DMS53 (cell line): ENCODE results near the gene IGSF3.
"Not testable (repeated sequence)": the region's sequence is repeated elsewhere in the genome, so short reads cannot be mapped to it uniquely, and the experiment has no call there.

ENCODE experiments used
- DNase-seq: peaks from one replicate; lab custom pipeline; 2025; lab: John Stamatoyannopoulos, UW

IGSF3 gene

GRCh38 chr1:116574581-116575291 is 92.8 kb downstream of the IGSF3 start:
- peak; percentile 52 for DNase-seq

- no peak for DNase-seq
These were observed 94.0 kb downstream of the IGSF3 start for GRCh38 chr1:116573431-116574095.

- DNase-seq, result no peak
These were observed 94.6 kb downstream of the IGSF3 start for GRCh38 chr1:116572771-116573430.

GRCh38 chr1:116572099-116572498 is 95.4 kb downstream of the IGSF3 start:
- no peak for DNase-seq

DNA sequence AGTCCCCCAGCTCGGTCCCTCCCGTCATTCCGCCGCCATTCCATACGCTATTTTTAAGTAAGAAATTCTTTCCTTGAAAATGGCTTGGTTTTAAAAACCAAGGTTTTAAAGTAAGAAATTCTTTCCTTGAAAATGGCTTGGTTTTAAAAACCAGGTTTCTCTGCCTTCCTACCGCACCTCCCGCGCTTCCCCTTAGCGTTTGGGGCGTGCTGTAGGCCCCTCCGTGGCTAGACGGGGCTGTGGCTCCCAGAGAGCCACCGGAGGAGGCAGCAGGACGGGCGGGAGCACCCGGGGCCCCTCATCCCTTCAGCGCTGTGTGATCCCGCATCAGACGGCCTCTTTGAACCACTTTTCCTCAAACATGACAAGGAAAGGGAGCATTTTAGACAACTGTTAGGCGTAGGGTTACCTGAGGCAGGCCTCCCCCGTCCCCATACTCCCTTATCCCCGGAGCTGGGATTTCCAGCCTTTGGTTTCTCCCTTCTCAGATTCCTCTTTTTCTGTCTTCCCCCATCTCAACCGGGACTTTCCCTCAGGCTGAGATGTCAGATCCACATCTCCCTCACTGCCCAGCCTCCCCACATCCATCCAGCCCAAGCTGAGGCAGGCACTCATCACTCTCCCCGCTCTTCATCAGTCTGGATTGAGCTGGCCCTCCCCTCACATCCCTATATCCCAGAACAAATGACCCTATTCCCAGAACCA is 96.2 kb downstream of the IGSF3 start:
- peak; percentile 33 for DNase-seq

GRCh38 chr1:116570358-116571214 is 96.9 kb downstream of the IGSF3 start, which contains the start of gene CD58:
Gene CD58, minus strand, starts transcription at chr1:116571026. Its CDS starts 54 bp downstream, at chr1:116570972.
- DNase-seq, result peak; percentile 83

GRCh38 chr1:116569776-116570357 is 97.7 kb downstream of the IGSF3 start:
- DNase-seq, result no peak

GRCh38 chr1:116569381-116569670 is 98.2 kb downstream of the IGSF3 start:
- DNase-seq, result no peak

DNA sequence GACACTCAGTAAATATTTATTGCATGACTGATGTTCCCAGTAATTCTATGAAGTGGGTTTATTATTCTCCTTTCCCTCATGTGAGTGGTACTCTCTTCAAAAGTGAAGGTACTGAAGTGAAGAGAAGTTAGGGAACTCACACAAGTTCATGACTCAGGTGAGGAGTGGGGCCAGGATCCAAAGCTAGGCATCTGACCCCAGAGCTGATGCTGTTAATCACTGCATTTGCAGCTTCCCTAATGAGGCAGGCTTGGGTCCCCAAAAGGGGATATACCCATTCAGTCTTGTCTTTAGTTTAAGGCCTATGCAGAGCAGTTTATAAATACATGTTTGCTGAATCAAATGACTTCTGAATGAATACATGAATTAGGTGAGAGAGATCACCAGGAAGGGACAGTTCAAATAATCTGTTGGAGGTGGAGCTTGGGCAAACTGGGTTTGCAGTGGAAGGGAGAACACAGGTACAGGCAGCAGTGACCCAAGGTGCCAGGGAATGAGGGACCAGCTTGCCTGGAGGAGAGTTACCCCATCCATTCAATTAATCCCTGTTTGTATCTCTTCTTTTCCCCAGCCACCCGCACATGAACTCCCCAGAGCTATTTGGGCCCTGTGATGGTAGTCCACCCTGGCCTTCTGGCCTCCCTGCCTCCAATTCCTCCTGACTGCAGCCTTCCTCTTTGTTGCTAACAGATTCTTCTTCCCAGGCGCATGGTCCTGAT is 98.7 kb downstream of the IGSF3 start:
- DNase-seq, result no peak

GRCh38 chr1:116567790-116568661 is 99.5 kb downstream of the IGSF3 start:
- no peak for DNase-seq

DNA sequence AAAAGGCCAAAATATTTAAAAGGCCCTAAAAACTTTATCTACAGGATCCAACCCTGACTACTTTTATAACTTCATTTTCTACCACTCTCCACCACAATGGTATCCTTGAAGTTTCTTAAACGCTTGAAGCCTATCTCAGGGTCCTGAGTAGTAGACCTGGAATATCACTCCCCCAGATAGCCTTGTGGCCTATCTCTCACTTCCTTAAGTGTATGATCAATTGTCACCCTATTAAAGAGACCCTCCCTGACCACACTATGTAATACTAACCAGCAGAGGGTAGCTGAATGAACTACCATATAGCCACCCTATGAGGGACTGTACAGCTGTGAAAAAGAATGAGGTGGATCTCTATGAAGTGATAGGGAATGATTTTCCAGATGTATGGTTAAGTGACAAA is 102.3 kb downstream of the IGSF3 start:
- DNase-seq, result no peak

- DNase-seq, result no peak
These were observed 103.1 kb downstream of the IGSF3 start for GRCh38 chr1:116564426-116564825.

- not testable (repeated sequence) for DNase-seq
These were observed 105.1 kb downstream of the IGSF3 start for GRCh38 chr1:116562465-116562864.

GRCh38 chr1:116561563-116561962 is 106.0 kb downstream of the IGSF3 start:
- no peak for DNase-seq

DNA sequence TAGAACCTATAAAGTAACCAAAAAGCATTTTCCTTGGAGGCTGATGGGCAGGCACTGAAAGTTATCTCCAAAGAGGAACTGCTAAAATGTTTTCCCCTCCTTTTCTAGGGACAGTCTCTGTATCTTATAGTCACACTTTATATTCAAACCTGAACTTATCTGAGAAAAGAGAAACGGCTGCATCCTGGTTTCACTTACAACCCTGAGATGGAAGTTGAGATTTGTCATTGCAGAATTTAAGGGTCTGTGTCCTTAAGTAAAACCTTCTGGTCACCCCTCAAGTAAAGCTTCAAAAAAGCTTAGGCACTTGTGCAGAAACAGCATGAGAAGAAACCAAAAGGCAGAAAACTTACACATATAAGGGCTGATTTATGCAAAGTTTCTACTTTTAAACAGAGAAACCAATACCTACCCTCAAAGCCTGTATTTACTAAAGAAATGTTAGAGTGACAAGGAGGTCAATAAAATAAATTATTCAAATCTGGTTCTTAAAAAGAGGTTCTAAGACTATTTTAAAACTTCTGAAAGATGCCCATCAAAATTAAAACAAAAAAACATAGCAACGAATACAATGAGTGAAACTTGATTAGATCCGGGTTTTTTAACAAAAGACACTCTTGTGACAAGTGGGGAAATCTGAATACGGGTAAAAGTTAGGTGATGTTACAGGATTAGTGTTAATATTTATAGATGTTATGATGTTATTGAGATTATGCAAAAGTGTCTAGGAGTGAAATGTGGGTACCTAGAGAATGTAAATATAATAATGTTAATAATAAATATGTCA is 106.6 kb downstream of the IGSF3 start:
- DNase-seq, result no peak

GRCh38 chr1:116559304-116559761 is 108.2 kb downstream of the IGSF3 start:
- no peak for DNase-seq

- no peak for DNase-seq
These were observed 109.0 kb downstream of the IGSF3 start for GRCh38 chr1:116558571-116558970.

- no peak for DNase-seq
These were observed 109.4 kb downstream of the IGSF3 start for GRCh38 chr1:116558140-116558549.
